GM19351 (cell line): ENCODE data around the gene CLDN16.
A peak's percentile ranks its signal among the peaks of the same experiment; 100 is the strongest.

Experiments
- ATAC-seq: cut with Tn5 transposase; IDR thresholded peaks from one replicate; pipeline ENCODE4 v1.9.1; 2021; ENCODE audit warnings: mild to moderate bottlenecking, moderate library complexity; ENCODE audit not compliant: unreplicated experiment

The CLDN16 gene

GRCh38 chr3:190378240-190378891 is 9.6 kb upstream of the CLDN16 start:
- ATAC-seq: no peak

GRCh38 chr3:190380184-190380583 is 7.8 kb upstream of the CLDN16 start:
- no peak for ATAC-seq

GRCh38 chr3:190381441-190381840 is 6.5 kb upstream of the CLDN16 start:
- ATAC-seq: no peak

GRCh38 chr3:190382082-190382481 is 5.9 kb upstream of the CLDN16 start:
- ATAC-seq: no peak

- ATAC-seq: peak; percentile 97
Measured at GRCh38 chr3:190384309-190384756, 3.6 kb upstream of the CLDN16 start.

- ATAC-seq: no peak
Measured at GRCh38 chr3:190385731-190386688, 2.0 kb upstream of the CLDN16 start.

GRCh38 chr3:190388703-190389102 is 740 bp downstream of the CLDN16 start:
- no peak for ATAC-seq

- ATAC-seq: no peak
Measured at GRCh38 chr3:190396001-190396400, 8.0 kb downstream of the CLDN16 start.

GRCh38 chr3:190397889-190398288 is 9.9 kb downstream of the CLDN16 start:
- no peak for ATAC-seq

- no peak for ATAC-seq
Measured at GRCh38 chr3:190399677-190400076, 11.7 kb downstream of the CLDN16 start.

GRCh38 chr3:190401963-190402362 is 14.0 kb downstream of the CLDN16 start:
- no peak for ATAC-seq

GRCh38 chr3:190404715-190405114 is 16.8 kb downstream of the CLDN16 start:
- ATAC-seq: no peak

- no peak for ATAC-seq
Measured at GRCh38 chr3:190414297-190414696, 26.3 kb downstream of the CLDN16 start.

GRCh38 chr3:190424108-190424477 is 36.1 kb downstream of the CLDN16 start:
- ATAC-seq: peak; percentile 3

GRCh38 chr3:190424478-190425439 is 36.8 kb downstream of the CLDN16 start:
- ATAC-seq: peak; percentile 72

- ATAC-seq: no peak
Measured at GRCh38 chr3:190425833-190426232, 37.9 kb downstream of the CLDN16 start.

GRCh38 chr3:190426806-190427507 is 39.0 kb downstream of the CLDN16 start:
- no peak for ATAC-seq

GRCh38 chr3:190429681-190430080 is 41.7 kb downstream of the CLDN16 start:
- no peak for ATAC-seq

GRCh38 chr3:190430906-190431305 is 42.9 kb downstream of the CLDN16 start:
- ATAC-seq: no peak

GRCh38 chr3:190432216-190432615 is 44.3 kb downstream of the CLDN16 start:
- no peak for ATAC-seq
